ENCODE data around the gene PAK5. TPM values are rescaled to one million over a fixed set of nuclear protein-coding genes. Genes with fewer than 3 reads are reported as not detected.

The PAK5 gene
- total RNA-seq, 1 donor from 2014 or later, result 0.17 TPM

GRCh38 chr20:9551808-9552550 is 286.9 kb downstream of the PAK5 start:
- DNase-seq (ENCODE audit: low read depth), result no peak

GRCh38 chr20:9550871-9551270 is 288.0 kb downstream of the PAK5 start:
- Histone ChIP-seq H3K36me3 (ENCODE audit: control insufficient read depth, insufficient read depth, low read length) (no peaks in the 10 kb centered on the region), H3K27me3 (ENCODE audit: control insufficient read depth, insufficient read depth, low read length) (no peaks in the 10 kb centered on the region), H3K4me3 (ENCODE audit: low read depth, low read length) (no peak overlapping the region)
- no peak for DNase-seq (ENCODE audit: low read depth)
- no peak for TF ChIP-seq CTCF (IDR thresholded peaks at IDR 0.05; ENCODE audit: insufficient read depth, low read length, poor library complexity, severe bottlenecking)

More at GRCh38 chr20:9551808-9552550, 286.9 kb downstream of the PAK5 start:
- no peak overlapping the region for H3K4me3 ChIP-seq (ENCODE audit: low read depth, low read length)
- H3K27me3 ChIP-seq (ENCODE audit: control insufficient read depth, insufficient read depth, low read length), result no peaks in the 10 kb centered on the region
- no peaks in the 10 kb centered on the region for H3K36me3 ChIP-seq (ENCODE audit: control insufficient read depth, insufficient read depth, low read length)
- TF ChIP-seq CTCF (IDR thresholded peaks at IDR 0.05; ENCODE audit: insufficient read depth, low read length, poor library complexity, severe bottlenecking), result no peak

- Histone ChIP-seq H3K4me3 (ENCODE audit: low read depth, low read length) (no peak overlapping the region), H3K36me3 (ENCODE audit: control insufficient read depth, insufficient read depth, low read length) (no peaks in the 10 kb centered on the region), H3K27me3 (ENCODE audit: control insufficient read depth, insufficient read depth, low read length) (no peaks in the 10 kb centered on the region)
- TF ChIP-seq CTCF (IDR thresholded peaks at IDR 0.05; ENCODE audit: insufficient read depth, low read length, poor library complexity, severe bottlenecking), result no peak
- DNase-seq (ENCODE audit: low read depth), result no peak
Measured at GRCh38 chr20:9550283-9550682, 288.6 kb downstream of the PAK5 start.

- TF ChIP-seq CTCF (IDR thresholded peaks at IDR 0.05; ENCODE audit: insufficient read depth, low read length, poor library complexity, severe bottlenecking), result no peak
Measured at GRCh38 chr20:9543214-9543613, 295.7 kb downstream of the PAK5 start.

GRCh38 chr20:9535449-9535848 is 303.4 kb downstream of the PAK5 start:
- no peaks in the 10 kb centered on the region for H3K36me3 ChIP-seq (ENCODE audit: control insufficient read depth, insufficient read depth, low read length)
- no peak for TF ChIP-seq CTCF (IDR thresholded peaks at IDR 0.05; ENCODE audit: insufficient read depth, low read length, poor library complexity, severe bottlenecking)
- H3K4me3 ChIP-seq (ENCODE audit: low read depth, low read length), result no peak overlapping the region
- DNase-seq (ENCODE audit: low read depth), result no peak
- H3K27me3 ChIP-seq (ENCODE audit: control insufficient read depth, insufficient read depth, low read length), result peaks cover 2% of the 10 kb centered on the region

More at GRCh38 chr20:9543214-9543613, 295.7 kb downstream of the PAK5 start:
- H3K27me3 ChIP-seq (ENCODE audit: control insufficient read depth, insufficient read depth, low read length), result peaks cover 2% of the 10 kb centered on the region
- no peaks in the 10 kb centered on the region for H3K36me3 ChIP-seq (ENCODE audit: control insufficient read depth, insufficient read depth, low read length)
- no peak overlapping the region for H3K4me3 ChIP-seq (ENCODE audit: low read depth, low read length)
- no peak for DNase-seq (ENCODE audit: low read depth)

GRCh38 chr20:9534025-9534424 is 304.9 kb downstream of the PAK5 start:
- no peak for DNase-seq (ENCODE audit: low read depth)
- Histone ChIP-seq H3K36me3 (ENCODE audit: control insufficient read depth, insufficient read depth, low read length) (no peaks in the 10 kb centered on the region), H3K4me3 (ENCODE audit: low read depth, low read length) (no peak overlapping the region), H3K27me3 (ENCODE audit: control insufficient read depth, insufficient read depth, low read length) (no peaks in the 10 kb centered on the region)
- TF ChIP-seq CTCF (IDR thresholded peaks at IDR 0.05; ENCODE audit: insufficient read depth, low read length, poor library complexity, severe bottlenecking), result no peak
